Stimulated activated CD4-positive, alpha-beta T cell treated with anti-CD3 and anti-CD28 coated beads, TNF-alpha, amount 100 ng/mL, for 4 hours (primary cell): ENCODE results near the gene ADARB2.

Experiments used
- DNase-seq, 3 experiments: peaks; one replicate each; pipeline ENCODE4 v3.0.0-alpha.2; 2020; ENCODE audit warnings: low read depth in 3 of 3

The ADARB2 gene

DNA sequence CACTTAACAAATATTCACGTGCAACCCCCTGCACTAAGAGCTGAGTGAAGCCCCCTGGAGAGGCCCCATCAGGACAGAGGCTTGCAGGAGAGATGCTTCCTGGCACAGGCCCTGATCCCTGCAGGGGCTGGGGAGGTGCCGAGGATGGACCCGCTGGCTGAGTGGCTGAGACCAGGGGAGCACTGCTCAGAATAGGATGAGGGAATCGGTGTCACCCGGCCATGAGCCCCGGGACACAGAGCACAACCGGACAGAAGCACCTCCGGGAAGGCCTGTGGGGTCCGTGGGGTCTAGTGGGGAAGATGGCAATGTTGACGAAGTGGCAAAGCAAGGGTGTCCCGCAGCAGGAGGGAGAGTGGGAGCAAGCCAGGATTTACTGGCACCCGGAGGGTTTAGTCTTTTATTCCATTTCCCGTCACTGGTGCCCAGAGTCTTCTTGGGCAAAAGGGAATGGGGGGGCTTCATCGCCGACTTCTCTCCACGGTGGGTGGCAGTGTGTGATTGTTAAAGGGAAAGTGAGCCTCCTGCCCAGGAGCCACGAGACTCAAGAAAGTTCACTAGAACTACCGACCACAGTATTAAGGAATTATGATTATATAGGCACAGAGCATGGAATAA is 140.7 kb downstream of the ADARB2 start:
- DNase-seq, result no peak

DNA sequence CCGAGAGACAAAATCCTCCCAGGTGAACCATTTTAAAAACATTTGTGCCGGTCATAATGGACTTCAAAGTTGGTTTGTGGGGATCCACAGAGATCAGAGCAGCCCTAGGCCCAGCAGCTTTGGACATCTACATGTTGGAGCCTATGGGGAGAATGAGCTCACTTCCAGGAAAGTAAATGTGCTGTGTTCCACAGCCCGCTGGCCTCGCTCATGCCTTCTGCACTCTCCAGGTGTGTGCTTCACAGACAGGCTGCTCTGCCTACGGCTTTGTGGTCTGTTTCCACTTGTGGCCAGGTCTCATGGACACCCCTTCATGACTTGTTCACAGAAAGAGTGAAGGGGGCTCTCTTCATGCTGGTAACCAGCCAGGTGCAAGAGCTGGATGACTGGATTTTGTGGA is 141.6 kb downstream of the ADARB2 start:
- no peak for DNase-seq

DNA sequence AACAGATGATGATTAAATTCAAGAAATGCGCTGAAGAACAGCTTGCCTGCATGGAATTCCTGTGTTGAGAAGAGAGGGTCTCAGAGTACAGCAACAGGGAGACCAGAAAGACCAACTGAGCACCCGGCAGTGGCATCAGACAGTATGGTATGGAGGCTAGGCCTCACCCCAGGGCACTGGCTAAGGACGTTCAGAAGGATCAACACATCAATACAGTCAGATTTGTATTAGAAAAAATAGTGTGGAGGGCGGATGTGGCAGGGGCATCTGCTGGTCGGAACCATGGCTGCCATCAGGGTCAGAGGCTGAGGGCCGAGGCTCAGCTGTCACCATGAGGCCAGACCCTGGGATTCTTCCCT is 142.1 kb downstream of the ADARB2 start:
- DNase-seq, result no peak

DNA sequence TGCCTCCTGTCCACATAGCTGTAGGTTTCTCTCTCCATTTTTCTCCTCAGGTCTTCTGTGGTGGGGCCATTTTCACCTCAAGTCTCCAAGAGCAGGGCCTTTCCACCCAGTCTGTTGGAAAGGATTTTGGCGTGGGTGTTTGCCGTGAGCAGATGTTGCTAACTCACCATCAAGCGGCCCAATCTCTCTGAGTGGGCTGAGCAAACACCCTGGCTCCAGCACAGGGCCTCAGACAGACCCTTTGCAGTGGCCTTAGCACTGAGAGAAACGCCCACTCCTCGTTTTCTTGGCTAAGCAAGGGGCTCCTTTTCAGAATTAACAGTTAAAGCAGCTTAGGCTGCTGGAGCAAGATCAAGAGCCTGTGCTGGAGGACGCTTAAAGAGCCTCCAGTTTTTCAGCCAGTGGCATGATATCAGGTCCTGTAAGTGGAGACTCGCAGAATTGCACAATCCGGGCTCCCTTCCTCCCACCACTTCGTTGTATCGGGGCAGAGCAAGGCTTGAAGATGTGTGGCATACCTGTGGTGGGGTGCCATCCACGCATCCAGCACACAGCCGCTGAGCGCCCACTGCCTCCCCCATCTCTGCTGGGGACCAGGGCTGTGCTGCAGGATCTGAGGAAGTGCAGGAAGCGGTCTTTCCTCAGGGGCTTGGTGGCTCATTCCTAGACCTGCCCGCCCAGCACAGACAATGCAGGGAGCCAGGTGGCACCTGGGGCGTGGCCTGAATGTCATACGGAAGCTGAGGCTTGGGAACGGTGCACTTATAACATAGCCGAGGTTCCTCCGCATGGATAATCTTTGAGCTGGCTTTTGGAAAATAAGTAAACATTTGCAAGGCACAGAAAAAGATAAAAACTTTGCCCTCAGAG is 142.7 kb downstream of the ADARB2 start:
- no peak for DNase-seq

DNA sequence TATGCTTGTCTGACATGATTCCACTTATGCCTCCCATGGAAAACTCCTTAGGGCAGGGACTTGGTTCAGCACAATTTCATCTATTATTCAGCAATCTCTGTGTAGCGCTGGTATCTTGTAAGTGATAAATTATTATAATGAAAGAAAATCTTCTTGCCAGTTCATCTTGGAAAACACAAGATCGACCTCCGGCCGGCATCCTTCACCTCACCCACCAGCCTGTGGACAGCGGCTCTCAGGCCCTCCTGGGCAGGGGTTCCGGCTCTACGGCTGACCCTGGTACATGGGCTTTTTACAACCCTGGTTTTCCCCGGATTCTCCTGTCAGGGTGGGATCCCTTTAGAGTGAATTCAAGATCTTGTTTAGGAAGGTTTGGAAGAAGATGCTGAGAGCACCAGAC is 145.6 kb downstream of the ADARB2 start:
- no peak for DNase-seq

DNA sequence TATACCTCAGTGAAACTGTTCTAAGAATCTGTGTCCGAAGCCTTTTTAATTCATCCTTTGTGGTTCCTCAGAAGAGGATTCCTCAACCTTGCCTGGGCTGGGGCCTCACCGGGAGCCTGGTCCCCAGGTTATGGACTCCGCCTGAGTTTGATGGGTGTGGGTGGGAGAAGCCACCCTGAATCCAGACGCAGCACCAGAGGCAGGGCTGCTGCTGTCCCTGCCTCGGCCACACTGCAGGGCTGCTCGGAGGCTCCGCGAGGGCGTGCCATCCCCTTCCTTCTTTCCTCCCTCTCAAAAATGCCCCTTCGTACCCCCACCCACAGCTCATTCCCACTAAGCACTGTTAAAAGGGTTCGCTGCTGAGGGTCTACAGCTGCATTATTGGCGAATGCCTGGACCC is 146.3 kb downstream of the ADARB2 start:
- no peak for DNase-seq

DNA sequence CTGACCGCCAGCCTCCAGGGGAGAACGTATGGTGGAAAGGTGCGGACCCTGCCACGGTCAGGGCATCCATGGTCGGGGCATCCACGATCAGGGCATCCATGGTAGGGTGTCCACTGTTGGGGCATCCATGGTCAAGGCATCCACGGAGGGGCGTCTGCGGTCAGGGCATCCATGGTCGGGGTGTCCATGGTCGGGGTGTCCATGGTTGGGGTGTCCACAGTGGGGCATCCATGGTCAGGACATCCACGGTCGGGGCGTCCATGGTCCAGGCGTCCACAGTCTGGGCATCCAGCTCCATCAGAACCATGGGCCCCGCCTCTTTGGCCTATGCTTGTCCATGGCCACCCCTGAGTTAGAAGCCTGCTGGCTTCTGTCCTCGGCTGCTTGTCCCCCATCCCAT is 148.1 kb downstream of the ADARB2 start:
- DNase-seq, result no peak

DNA sequence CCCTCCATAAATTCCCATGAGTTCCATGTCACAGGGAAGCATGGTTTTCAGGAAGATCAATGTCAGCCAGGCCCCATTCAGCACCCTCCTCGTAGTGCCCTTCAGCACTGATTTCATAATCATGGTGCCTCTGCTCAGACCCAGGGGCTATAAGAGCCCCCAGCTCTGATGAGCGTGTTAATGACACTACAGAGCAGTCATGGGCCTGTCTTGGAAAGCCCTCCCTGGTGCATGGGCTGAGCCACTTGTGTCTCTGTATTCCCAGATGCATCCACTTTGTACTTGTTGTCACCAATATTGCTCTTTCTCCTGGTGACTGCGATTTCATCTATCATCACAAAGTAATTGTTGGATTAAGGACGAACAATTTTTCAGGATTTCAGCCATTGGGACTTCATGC is 154.6 kb downstream of the ADARB2 start:
- no peak for DNase-seq

DNA sequence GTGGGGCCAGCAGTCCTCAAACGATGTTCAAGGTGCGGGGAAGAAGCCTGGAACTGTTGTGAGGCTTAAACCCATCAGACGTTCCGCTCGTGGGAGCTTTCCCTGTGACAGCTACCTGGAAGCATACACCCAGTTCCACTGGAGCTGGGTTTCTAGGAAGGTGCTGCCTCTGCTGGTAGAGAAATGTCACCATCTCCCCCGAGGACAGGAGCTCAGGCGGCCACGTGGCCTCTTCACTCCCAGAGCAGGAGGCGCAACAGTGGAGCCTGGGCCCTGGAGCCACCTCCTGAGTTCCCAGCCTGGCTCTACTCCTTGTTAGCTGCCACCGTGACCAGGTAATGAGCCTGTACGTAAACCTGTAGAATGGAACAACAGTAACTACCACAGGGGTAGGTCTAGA is 156.1 kb downstream of the ADARB2 start:
- no peak for DNase-seq

DNA sequence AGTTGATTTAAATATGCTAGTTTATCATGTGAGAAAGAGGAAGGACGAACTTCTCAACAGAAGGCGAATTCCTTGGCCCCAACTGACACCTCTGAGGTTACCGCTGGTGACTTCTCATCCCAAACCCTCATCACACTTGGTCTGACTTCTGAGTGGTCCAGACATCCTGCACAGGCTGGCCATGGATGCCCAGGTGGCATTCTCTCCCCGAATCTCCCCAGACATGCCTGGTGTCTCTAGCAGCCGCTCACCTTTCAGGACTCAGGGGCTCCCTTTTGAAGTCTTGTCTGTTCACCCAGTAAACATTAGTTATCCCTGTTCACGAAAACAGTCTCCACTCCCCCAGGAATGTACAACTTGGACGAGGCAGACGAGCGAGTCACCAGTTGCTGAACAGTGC is 157.7 kb downstream of the ADARB2 start:
- no peak for DNase-seq

DNA sequence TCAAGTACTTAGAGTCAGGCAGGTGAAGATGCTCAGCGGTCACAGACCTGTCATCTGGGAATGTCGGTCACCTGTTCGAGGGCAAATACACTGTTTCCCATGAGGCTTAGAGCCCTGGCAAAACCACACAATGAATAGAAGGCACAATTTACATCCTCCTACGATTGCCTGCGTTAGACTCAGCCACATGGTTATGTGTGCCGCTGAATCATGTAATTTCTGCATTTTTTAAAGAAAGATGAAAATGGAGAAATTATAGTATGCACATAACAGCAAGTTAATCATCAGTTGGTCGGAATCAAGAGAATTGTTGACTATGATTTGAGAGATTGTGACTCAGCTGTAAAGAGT is 158.2 kb downstream of the ADARB2 start:
- no peak for DNase-seq

DNA sequence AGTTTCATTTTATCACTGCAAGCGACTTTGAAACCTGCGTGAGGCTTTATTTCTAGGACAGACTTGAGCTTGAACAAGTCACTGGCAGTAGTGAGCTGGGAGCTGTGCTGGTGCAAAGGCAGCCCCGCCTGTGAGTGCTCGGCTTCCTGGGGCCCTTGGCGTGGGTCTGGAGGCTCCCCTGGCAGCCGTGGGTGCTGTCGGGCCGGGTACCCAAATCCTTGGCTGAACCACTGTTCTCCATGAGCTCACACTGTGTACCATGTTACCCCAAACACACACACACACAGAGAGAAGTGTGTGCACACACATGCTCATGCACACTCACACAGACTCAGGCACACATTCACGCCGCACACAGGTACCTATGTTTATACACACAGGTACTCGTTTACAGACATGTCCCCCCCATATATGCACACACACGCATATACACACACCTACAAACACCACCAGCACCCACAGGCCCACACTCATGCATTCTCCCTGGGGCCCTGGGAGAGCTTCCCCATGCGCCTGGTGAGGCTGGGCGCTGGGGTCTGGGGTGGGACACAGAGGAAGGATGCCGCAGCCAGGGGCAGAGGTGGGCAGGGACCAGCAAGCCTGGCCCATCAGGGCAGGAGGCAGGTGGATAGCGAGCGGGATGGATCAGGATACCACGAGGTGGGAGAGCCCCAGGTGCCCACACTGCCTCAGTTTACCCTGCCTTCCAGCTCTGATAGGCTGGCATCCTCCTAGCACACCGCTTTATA is 158.8 kb downstream of the ADARB2 start:
- DNase-seq, result no peak

DNA sequence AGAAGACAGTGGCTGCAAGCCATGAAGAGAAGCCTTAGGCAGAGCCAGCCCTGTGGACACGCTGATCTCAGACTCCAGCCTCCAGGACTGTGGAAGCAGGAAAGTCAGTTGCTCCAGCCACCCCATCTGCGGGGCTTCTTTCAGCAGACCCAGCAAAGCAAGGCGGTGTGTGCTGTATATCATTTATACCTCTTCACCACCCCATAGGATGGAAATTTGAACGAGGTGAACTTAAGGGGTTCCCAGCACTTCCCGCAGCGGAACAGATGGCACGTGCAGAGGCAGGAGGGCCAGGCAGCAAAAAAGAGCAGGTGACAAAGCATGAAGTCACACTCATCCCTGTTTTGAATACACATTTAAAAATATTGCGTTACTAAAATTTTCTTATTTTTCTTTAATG is 159.4 kb downstream of the ADARB2 start:
- no peak for DNase-seq

DNA sequence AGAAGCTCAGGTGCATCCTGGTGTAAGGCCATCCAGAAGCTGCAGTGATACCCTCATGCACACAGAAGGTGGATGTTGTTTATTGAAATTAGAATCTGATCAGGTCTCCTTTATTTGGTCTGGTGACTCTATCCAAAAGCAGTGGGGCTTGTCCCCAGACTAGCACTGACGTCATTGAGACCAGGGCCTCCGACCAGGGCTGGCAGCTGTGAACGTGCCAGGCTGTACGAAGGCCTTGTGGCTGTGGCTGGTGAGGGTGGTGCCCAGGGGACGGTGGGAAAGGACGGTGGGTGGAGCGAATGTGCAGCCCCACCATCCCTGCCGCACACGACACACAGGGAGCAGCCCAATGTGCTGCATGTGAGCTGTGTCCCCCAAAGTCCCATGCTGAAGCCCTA is 160.0 kb downstream of the ADARB2 start:
- DNase-seq, result no peak

DNA sequence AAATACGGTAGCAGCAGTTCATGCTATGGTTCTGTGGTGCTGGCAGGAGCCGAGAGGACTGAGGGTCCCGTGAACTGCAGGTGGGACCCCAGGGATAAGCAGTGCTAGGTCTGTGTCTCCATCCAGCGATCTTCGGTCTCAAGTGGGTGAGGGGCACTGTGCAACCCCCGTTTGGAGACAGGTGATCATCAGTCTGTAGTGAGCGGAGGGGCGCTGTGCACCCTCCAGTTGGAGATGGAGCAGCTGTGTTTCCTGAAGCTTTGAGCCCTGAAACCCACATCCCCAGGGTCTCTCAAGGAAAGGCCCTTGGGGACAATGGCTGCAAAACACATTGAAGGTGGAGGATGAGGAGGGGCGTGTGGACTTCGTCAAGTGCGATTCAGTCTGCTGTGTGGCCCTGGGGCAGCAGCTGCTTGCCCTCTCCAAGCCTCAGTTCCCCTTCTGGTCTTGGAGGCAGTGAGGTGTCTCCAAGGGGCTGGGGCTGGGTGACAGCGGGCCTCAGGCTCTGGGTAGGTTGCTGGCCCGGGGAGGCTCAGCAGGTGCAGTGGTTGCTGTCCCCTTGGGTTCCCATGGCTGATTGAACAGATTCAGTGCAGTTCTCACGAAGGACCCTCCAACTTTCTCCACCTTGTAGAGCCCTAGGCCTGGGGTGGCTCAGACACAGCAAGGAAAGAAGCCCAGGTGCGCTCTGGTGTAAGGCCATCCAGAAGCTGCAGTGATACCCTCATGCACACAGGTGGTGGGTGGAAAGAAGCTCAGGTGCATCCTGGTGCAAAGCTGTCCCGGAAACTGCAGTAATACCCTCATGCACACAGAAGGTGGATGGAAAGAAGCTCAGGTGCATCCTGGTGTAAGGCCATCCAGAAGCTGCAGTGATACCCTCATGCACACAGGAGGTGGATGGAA is 160.6 kb downstream of the ADARB2 start:
- DNase-seq, result no peak

DNA sequence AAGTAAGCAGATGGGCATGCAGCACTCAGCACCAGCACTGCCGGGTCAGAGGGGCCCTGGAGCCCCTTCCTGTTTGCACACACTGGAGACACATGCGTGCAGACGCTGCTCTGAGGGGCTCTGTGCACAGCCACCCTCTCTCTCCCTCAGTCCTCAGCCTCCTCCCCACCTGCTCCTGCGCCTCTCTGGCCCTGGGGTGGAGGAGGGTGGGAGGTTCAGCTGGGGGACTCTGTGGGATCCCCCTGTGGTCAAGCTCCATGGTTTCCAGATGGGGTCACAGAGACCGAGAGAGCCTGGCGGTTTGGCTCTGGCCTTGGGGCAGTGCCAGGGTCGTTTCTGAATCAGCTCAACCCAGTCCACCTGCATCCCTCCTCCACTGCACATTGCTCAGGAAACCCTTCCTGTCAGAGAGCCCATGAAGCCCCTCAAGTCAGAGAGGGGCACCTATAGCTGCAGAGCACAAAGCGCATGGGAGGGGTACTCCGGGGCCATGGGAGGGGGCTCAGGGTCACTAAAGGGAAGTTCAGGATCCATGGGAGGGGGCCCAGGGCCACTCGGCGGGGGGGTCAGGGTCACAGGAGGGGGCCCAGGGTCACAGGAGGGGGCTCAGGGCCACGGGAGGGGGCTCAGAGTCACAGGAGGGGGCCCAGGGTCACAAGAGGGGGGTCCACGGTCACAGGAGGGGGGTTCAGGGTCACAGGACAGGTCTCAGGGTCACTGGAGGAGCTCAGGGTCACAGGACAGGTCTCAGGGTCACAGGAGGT is 161.7 kb downstream of the ADARB2 start:
- DNase-seq, result no peak

DNA sequence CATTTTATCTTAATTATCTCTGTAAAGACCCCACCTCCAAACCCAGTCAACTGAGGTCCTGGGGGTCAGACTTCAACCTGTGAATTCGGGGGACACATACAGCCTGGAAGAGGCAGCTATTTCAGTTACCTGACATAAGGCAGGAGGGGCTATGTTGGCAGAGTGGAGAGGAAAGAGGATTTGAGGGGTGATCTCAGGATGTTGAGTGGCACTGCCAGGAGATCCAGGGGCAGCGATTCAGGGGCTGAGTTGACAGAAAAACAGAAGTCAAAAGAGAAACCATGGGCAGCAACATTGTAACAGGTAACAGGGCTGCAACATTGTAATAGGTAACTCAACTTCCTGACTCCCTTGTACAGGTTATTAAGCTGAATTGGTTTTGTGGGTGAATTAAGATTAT is 162.6 kb downstream of the ADARB2 start:
- DNase-seq, result no peak

DNA sequence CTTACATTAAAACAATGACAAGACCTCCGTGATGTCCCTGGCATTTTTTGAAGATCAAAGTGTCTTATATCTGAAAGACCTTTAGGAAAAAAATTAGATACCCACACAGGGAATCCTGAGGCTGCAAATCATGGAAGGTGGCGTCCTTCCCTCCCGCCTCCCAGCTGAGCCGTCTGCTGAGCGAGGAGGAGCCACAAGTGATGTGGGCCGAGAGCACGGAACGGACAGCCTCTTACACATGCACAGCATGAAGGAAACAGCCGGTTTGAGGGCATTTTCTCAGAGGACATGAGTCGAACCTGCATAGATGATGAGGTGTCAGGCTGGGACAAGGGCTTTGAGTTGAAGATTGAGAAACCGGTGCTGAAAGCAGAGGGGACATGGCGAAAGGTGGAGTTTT is 163.3 kb downstream of the ADARB2 start:
- no peak for DNase-seq

DNA sequence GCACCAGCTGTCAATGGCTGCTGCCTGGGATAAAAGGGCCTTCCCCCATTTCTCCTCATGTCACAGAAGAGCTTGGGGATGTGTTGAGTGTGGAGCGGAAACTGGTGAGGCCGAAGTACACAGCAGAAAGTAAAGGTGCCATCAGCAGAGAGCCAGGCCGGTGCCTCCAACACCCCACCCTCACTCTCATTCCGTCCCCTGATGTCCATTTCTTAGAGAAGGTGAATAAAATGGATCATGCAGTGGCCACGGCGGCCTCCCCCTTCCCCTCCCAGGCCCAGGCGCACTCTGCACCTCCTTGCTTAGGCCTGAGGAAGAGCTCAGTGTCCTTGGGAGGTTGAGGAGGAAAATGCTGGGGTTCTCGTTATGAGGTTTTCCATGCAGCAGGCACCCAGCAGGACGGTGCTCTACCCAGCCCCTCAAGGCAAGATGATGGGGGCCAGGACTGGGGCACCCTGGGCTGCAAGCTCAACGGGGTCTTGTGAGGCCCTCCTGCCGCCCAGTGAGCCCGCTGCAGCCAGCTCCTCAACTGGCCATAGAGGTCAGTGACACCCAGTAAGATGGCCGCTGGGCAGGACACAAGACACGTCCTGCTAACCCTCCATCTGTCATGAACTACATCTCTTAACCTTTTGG is 163.9 kb downstream of the ADARB2 start:
- no peak for DNase-seq

DNA sequence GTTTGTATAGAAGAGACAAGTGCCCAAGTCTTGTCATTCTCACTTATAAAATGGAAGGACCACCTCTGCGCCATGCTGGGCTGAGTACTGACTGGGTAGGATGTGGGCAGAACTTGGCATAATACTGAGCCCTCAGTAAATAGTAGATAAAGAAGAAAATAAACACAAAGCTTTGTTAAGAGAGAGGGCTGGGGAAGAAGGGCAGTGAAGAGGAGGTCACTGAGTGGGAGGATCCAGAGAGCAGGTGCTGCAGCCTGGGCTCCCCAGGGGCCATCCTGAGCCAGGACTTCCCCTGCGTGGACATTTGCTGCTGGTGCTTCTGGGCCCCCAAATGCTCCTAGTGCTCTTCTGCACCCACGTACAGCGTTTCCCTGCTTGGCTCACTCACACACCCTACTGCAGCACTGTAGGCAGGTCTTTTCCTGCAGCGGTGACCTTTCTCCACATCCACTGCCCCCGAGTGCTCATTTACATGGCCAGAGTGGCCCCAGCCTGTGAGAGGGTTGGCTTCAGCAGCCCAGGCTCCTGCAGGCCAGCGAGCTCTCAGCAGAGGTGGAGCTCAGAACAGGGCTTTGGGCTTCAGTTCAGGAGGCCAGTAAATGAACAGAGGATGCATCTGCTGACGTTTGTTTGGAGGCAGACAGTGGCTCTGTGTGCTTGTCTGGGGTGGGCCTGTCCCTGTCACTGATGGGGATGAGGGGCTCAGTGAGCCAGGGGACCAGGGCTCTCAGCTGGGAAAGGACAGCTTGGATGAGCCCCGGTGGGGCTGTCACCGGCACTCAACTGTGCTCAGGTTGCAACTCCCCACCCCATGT is 164.6 kb downstream of the ADARB2 start:
- DNase-seq, result no peak
